ENCODE measurements around the gene FERMT2. TPM values are rescaled to one million over a fixed set of nuclear protein-coding genes. Genes with fewer than 3 reads are reported as not detected.
A peak's percentile ranks its signal among the peaks of the same experiment; 100 is the strongest.

The FERMT2 gene
- total RNA-seq, 1 experiment from 2014 or later, result 38.6 TPM

DNA sequence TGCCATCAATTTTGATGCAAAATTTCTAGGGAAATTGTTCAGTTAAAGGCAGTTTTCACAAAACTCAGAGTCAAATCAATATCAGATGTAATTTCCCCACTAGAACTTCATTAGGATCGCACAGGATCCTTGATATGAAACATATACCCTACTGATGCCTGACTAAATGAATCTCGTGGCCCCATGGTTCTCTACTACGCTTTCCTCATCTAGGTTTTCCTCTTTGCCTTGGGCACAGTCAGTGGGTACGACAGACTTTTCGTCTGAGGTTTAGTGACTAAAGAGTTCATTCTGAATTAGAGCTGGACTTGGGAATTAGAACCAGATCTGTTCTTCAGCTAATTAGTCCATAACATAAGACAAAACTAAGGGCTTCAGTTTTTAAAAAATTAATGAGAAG lies 117.0 kb downstream of the FERMT2 start:
- H3F3A ChIP-seq (ENCODE audit: low read length, unreplicated experiment), result no peaks in the 10 kb centered on the region
- intact Hi-C loops (cut with micrococcal nuclease), result no loop called here
- H3K9me2 ChIP-seq (replicated peaks; ENCODE audit: low read length), result no peaks in the 10 kb centered on the region
- no peak overlapping the region for H3K4me3 ChIP-seq (ENCODE audit: low read length)
- H3K27ac ChIP-seq (ENCODE audit: low read length), result no peak overlapping the region
- no peak overlapping the region for H3K9ac ChIP-seq (ENCODE audit: low read length)
- ChIA-PET CTCF (no interaction called here), POLR2A (ENCODE audit: unreplicated experiment) (no interaction called here)
- H3K4me2 ChIP-seq (ENCODE audit: low read length), result no peak overlapping the region
- no peaks in the 10 kb centered on the region for H3K9me3 ChIP-seq (ENCODE audit: low read length)
- ATAC-seq (no peak), DNase-seq (no peak)
- no peaks in the 10 kb centered on the region for H3K79me2 ChIP-seq (ENCODE audit: low read length)
- TF ChIP-seq CTCF (conservative IDR thresholded peaks at IDR 0.05; ENCODE audit: low read depth, low read length) (no peak), EZH2 (IDR thresholded peaks at IDR 0.05; ENCODE audit: low read length, unreplicated experiment) (no peak), EZH2phosphoT487 (IDR thresholded peaks at IDR 0.05; ENCODE audit: borderline replicate concordance, low read length) (no peak)
- H4K20me1 ChIP-seq (ENCODE audit: low read length), result no peaks in the 10 kb centered on the region
- no TSS peak for BruUV-seq (replicated peaks)
- H3K4me1 ChIP-seq (ENCODE audit: insufficient read depth, low read length), result peaks cover 24% of the 10 kb centered on the region
- no peaks in the 10 kb centered on the region for H3K27me3 ChIP-seq (ENCODE audit: low read length)
- no peaks in the 10 kb centered on the region for H3K36me3 ChIP-seq (ENCODE audit: low read depth, low read length)
- no peak overlapping the region for H2AFZ ChIP-seq (ENCODE audit: low read length)

DNA sequence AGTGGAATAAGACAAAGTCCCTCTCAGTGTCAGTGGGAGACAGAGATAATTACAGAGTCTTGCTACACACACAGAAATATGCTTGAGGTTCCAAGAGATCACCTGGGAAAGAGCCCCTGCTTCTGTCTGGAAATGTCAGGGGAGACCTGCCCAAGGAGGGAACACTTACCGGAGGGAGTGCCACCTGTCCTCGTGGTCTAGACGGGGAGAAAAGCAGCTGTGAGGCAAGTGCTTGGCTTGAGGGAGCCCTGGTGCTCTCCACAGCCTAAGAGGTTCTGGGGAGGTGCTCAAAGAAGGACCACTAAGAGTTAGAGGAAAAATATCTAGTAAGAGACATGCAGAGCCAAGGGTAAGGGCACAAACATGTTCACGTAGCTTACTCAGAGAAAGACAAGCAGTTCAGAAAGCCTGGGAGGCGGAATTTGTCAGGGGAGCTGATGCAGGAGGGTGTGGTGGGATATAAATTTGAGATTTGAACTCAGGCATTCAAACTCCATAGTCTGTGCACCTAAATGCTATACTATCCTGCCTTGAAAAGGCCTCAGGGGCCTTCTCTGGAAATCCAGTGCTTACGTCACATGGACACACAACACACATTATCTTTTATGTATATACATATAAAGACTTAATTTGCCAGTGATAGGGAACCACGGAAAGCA lies 121.2 kb downstream of the FERMT2 start:
- Histone ChIP-seq H3K4me1 (ENCODE audit: insufficient read depth, low read length) (peaks cover 8% of the 10 kb centered on the region), H3K9ac (ENCODE audit: low read length) (no peak overlapping the region), H3F3A (ENCODE audit: low read length, unreplicated experiment) (no peaks in the 10 kb centered on the region), H3K9me2 (replicated peaks; ENCODE audit: low read length) (no peaks in the 10 kb centered on the region), H3K9me3 (ENCODE audit: low read length) (no peaks in the 10 kb centered on the region), H3K27ac (ENCODE audit: low read length) (no peak overlapping the region), H3K4me2 (ENCODE audit: low read length) (no peak overlapping the region), H3K36me3 (ENCODE audit: low read depth, low read length) (no peaks in the 10 kb centered on the region), H3K4me3 (ENCODE audit: low read length) (no peak overlapping the region), H3K79me2 (ENCODE audit: low read length) (no peaks in the 10 kb centered on the region), H3K27me3 (ENCODE audit: low read length) (no peaks in the 10 kb centered on the region), H4K20me1 (ENCODE audit: low read length) (no peaks in the 10 kb centered on the region), H2AFZ (ENCODE audit: low read length) (no peak overlapping the region)
- POLR2A ChIA-PET (ENCODE audit: unreplicated experiment), result no interaction called here
- BruUV-seq (replicated peaks), result no TSS peak
- TF ChIP-seq CTCF (conservative IDR thresholded peaks at IDR 0.05; ENCODE audit: low read depth, low read length) (no peak), EZH2 (IDR thresholded peaks at IDR 0.05; ENCODE audit: low read length, unreplicated experiment) (no peak), EZH2phosphoT487 (IDR thresholded peaks at IDR 0.05; ENCODE audit: borderline replicate concordance, low read length) (no peak)
- CTCF ChIA-PET, result no interaction called here
- intact Hi-C loops (cut with micrococcal nuclease), result no loop called here
- DNase-seq, result no peak
- no peak for ATAC-seq

DNA sequence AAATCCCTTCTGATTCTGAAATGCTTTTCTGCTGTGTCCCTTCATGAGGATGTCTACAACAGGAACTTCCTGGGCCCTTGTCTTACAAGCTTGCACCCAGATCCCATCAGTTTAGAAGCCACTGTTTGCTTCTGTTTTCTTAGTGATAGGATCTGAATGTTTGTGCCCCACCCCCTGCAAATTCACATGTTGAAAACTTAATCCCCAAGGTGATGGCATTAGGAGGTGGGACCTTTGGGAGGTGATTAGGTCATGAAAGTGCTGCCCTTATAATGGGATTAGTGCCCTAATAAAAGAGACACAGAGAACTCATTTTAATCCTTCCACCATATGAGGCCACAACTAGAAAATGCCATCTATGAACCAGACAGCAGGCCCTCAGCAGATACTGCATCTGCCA lies 123.4 kb downstream of the FERMT2 start:
- no TSS peak for BruUV-seq (replicated peaks)
- Histone ChIP-seq H2AFZ (ENCODE audit: low read length) (0 out of 2 replicates have a peak overlapping the region, but pooled peaks have one; percentile 5), H3K4me2 (ENCODE audit: low read length) (no peak overlapping the region), H4K20me1 (ENCODE audit: low read length) (no peaks in the 10 kb centered on the region), H3K4me3 (ENCODE audit: low read length) (no peak overlapping the region), H3F3A (ENCODE audit: low read length, unreplicated experiment) (no peaks in the 10 kb centered on the region), H3K9ac (ENCODE audit: low read length) (no peak overlapping the region), H3K27ac (ENCODE audit: low read length) (no peak overlapping the region), H3K9me3 (ENCODE audit: low read length) (no peaks in the 10 kb centered on the region), H3K4me1 (ENCODE audit: insufficient read depth, low read length) (no peaks in the 10 kb centered on the region), H3K79me2 (ENCODE audit: low read length) (no peaks in the 10 kb centered on the region), H3K27me3 (ENCODE audit: low read length) (no peaks in the 10 kb centered on the region), H3K36me3 (ENCODE audit: low read depth, low read length) (no peaks in the 10 kb centered on the region), H3K9me2 (replicated peaks; ENCODE audit: low read length) (no peaks in the 10 kb centered on the region)
- TF ChIP-seq EZH2 (IDR thresholded peaks at IDR 0.05; ENCODE audit: low read length, unreplicated experiment) (no peak), CTCF (conservative IDR thresholded peaks at IDR 0.05; ENCODE audit: low read depth, low read length) (no peak), EZH2phosphoT487 (IDR thresholded peaks at IDR 0.05; ENCODE audit: borderline replicate concordance, low read length) (no peak)
- ATAC-seq (no peak), DNase-seq (no peak)
- ChIA-PET POLR2A (ENCODE audit: unreplicated experiment) (no interaction called here), CTCF (no interaction called here)
- intact Hi-C loops (cut with micrococcal nuclease), result no loop called here
